Endothelial cell of umbilical vein (primary cell): ENCODE results near the gene FADS2. TPM values are rescaled to one million over a fixed set of nuclear protein-coding genes. Genes with fewer than 3 reads are reported as not detected.

Experiments
- BruUV-seq: library from RNA; stranded (reverse); fragments of 400-500 nt; replicated peaks from 2 replicates; lab custom pipeline; 2021; lab: Mats Ljungman, UMichigan
- CTCF ChIA-PET: fragments of 300-600, 350-600 bp; sonication (Branson Sonifier 250); formaldehyde crosslinking; loops from one replicate; lab custom pipeline; 2021; ENCODE audit warnings: antibody characterized with exemption, inconsistent platforms; lab: Charles Lee
- POLR2A ChIA-PET: fragments of 300-600, 350-600 bp; sonication (Branson Sonifier 250); formaldehyde crosslinking; loops from one replicate; lab custom pipeline; 2021; ENCODE audit warnings: antibody characterized with exemption, inconsistent platforms; lab: Charles Lee
- DNase-seq: peaks from one replicate; pipeline ENCODE4 v3.0.0-alpha.2; 2011; ENCODE audit warnings: low read depth, low spot score
- FAIRE-seq: peaks from 2 replicates; lab custom pipeline; 2011; peaks lifted over from hg19 to GRCh38; lab: Jason Lieb, UNC
- H2AFZ ChIP-seq: 2 replicates; pipeline ENCODE4 v1.6.0; 2012; ENCODE audit warnings: low read depth, low read length, control low read depth, inconsistent platforms
- H3K27ac ChIP-seq: 2 replicates; pipeline ENCODE4 v1.5.1; 2011; ENCODE audit warnings: low read depth, mild to moderate bottlenecking, control low read depth, low read length, moderate library complexity; ENCODE audit not compliant: insufficient read depth
- H3K27me3 ChIP-seq, 2 experiments: 2 replicates each; pipeline versions ENCODE4 v1.6.0 to v1.6.1; 2011; ENCODE audit warnings: low read length in 2 of 2, mixed read lengths in 1 of 2; ENCODE audit not compliant: control insufficient read depth in 2 of 2, insufficient read depth in 2 of 2
- H3K36me3 ChIP-seq, 2 experiments: 2 replicates in 1 of 2; 3 replicates in 1 of 2; pipeline ENCODE4 v1.5.1; 2011; ENCODE audit warnings: low read length in 2 of 2, mild to moderate bottlenecking in 1 of 2, moderate library complexity in 1 of 2; ENCODE audit not compliant: control insufficient read depth in 2 of 2, insufficient read depth in 2 of 2; ENCODE audit errors: extremely low read depth in 1 of 2
- H3K4me1 ChIP-seq: 3 replicates; pipeline ENCODE4 v1.5.1; 2011; ENCODE audit warnings: mild to moderate bottlenecking, low read length; ENCODE audit not compliant: control insufficient read depth, insufficient read depth; ENCODE audit errors: extremely low read depth
- H3K4me2 ChIP-seq: 2 replicates; pipeline ENCODE4 v1.6.1; 2011; ENCODE audit warnings: low read length, control low read depth, mixed read lengths; ENCODE audit not compliant: insufficient read depth
- H3K4me3 ChIP-seq, 3 experiments: fragments of 200-600 bp in 1 of 3; sonication (generic), shearing (Covaris generic) in 1 of 3; replicated peaks in 1 of 3; 2 replicates each; pipeline ENCODE4 v1.5.1; 2011 to 2016; ENCODE audit warnings: control low read depth in 3 of 3, low read length in 3 of 3, mild to moderate bottlenecking in 2 of 3, inconsistent platforms in 1 of 3, low read depth in 1 of 3, moderate library complexity in 1 of 3; ENCODE audit not compliant: insufficient read depth in 1 of 3
- H3K79me2 ChIP-seq: 2 replicates; pipeline ENCODE4 v1.6.0; 2012; ENCODE audit warnings: low read length, inconsistent platforms; ENCODE audit not compliant: control insufficient read depth, insufficient read depth
- H3K9ac ChIP-seq: replicated peaks from 2 replicates; pipeline ENCODE3; 2011; ENCODE audit warnings: low read length, control low read depth; ENCODE audit not compliant: insufficient read depth; ENCODE audit errors: extremely low read depth
- H3K9me1 ChIP-seq: replicated peaks from 3 replicates; pipeline ENCODE4 v1.6.0; 2011; ENCODE audit warnings: mild to moderate bottlenecking, low read length; ENCODE audit not compliant: control insufficient read depth, insufficient read depth; ENCODE audit errors: extremely low read depth
- H3K9me3 ChIP-seq: replicated peaks from 2 replicates; pipeline ENCODE4 v1.5.1; 2012; ENCODE audit warnings: low read length, inconsistent platforms; ENCODE audit not compliant: control insufficient read depth, insufficient read depth
- H4K20me1 ChIP-seq: replicated peaks from 2 replicates; pipeline ENCODE3; 2011; ENCODE audit warnings: mild to moderate bottlenecking, low read length; ENCODE audit not compliant: control insufficient read depth, insufficient read depth; ENCODE audit errors: extremely low read depth
- EZH2 ChIP-seq: IDR thresholded peaks from 2 replicates; pipeline ENCODE4 v1.6.1; 2012; ENCODE audit warnings: borderline replicate concordance, low read depth, mild to moderate bottlenecking, moderate library complexity, low read length, inconsistent platforms; ENCODE audit not compliant: severe bottlenecking
- FOS ChIP-seq: IDR thresholded peaks from 2 replicates; pipeline ENCODE4 v1.6.1; 2011; ENCODE audit warnings: mild to moderate bottlenecking, low read length, moderate library complexity, borderline replicate concordance; ENCODE audit not compliant: insufficient read depth
- GATA2 ChIP-seq: IDR thresholded peaks from 2 replicates; pipeline ENCODE4 v1.7.0; 2011; ENCODE audit warnings: low read depth, mild to moderate bottlenecking, moderate library complexity, mixed read lengths, low read length; ENCODE audit not compliant: insufficient read length, insufficient read depth
- JUN ChIP-seq: IDR thresholded peaks from 2 replicates; pipeline ENCODE4 v1.6.1; 2011; ENCODE audit warnings: borderline replicate concordance, low read depth; ENCODE audit not compliant: insufficient read length, insufficient read depth
- MYC ChIP-seq: IDR thresholded peaks from one replicate; pipeline ENCODE4 v1.6.1; 2011; ENCODE audit warnings: mild to moderate bottlenecking, low read depth, low read length
- POLR2A ChIP-seq: IDR thresholded peaks from 2 replicates; pipeline ENCODE4 v1.6.1; 2012; ENCODE audit warnings: low read depth, mild to moderate bottlenecking, control low read depth, low read length
- POLR2AphosphoS5 ChIP-seq: IDR thresholded peaks from 2 replicates; pipeline ENCODE4 v1.6.1; 2012; ENCODE audit warnings: low read depth, mild to moderate bottlenecking, control low read depth, low read length, moderate library complexity; ENCODE audit not compliant: insufficient read depth
- dilution Hi-C: fragments of 300-500 bp; cut with MboI; formaldehyde crosslinking; loops from one replicate; pipeline ENCODE4 v1.15.0; 2019; ENCODE audit warnings: low sequenced_read_pairs; ENCODE audit not compliant: extremely low pct_ligation_motif_present
- intact Hi-C: fragments of 100-400 bp; cut with micrococcal nuclease; formaldehyde crosslinking; loops from one replicate; pipeline ENCODE4 v1.10.0; 2022
- polyA plus RNA-seq, 4 experiments: library from polyadenylated mRNA; depleted of rRNA in 3 of 4; stranded (reverse) in 3 of 4; unstranded in 1 of 4; fragments of >200 nt; gene quantifications; 2 replicates each; pipeline versions ENCODE4 v1.2.1 to v1.2.3, GENCODE V29; 2011 to 2012; ENCODE audit warnings: missing spikeins in 1 of 4
- total RNA-seq: library from RNA; stranded (reverse); gene quantifications from 2 replicates; pipeline ENCODE4 v1.2.3, GENCODE V29; 2021
- TF ChIP-seq, protein P1 (sequence below), 2 donors: IDR thresholded peaks; 1 replicate in 1 of 2; 2 replicates in 1 of 2; pipeline ENCODE4 v1.5.1; 2011; ENCODE audit warnings: low read length in 2 of 2, mild to moderate bottlenecking in 2 of 2, moderate library complexity in 2 of 2, control low read depth in 1 of 2, inconsistent platforms in 1 of 2, low read depth in 1 of 2; ENCODE audit not compliant: insufficient read depth in 1 of 2; ENCODE audit errors: extremely low read depth in 1 of 2
- TF ChIP-seq, protein P2 (sequence below): IDR thresholded peaks from 2 replicates; pipeline ENCODE4 v1.6.1; 2011; ENCODE audit not compliant: insufficient read depth, insufficient read length

Gene FADS2
- total and polyA plus RNA-seq, 2 donors (not counting 3 experiments of a cell fraction or from before 2014, with no cell fraction given) = 668 to 898 TPM

DNA sequence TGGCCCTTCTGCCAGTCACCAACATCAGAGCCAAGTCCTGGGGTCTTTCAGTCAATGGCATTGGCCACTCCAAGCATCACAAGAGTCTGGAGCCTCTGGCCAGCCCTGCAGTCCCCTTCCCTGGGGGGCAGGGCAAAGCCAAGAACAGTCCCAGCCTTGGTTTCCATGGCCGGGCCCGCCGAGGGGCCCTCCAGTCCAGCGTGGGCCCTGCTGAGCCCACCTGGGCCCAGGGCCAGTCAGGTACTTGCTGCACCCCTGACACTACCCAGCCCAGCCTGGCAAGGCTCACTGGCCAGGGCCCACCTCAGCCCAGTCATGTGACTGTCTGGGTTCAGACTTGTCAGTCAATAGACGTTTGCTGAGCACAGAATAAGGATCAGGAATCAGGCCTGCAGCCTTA is 46.5 kb upstream of the FADS2 start:
- Histone ChIP-seq H3K27me3 (no peaks in the 10 kb centered on the region), H3K4me3 (no peak overlapping the region), H3K9me1 (no peaks in the 10 kb centered on the region), H4K20me1 (no peaks in the 10 kb centered on the region), H2AFZ (no peak overlapping the region), H3K4me2 (no peak overlapping the region), H3K79me2 (no peaks in the 10 kb centered on the region), H3K27ac (no peak overlapping the region), H3K36me3 (peaks cover 0 to 18% of the 10 kb centered on the region in 2 experiments), H3K9ac (no peak overlapping the region), H3K4me1 (no peaks in the 10 kb centered on the region), H3K9me3 (no peaks in the 10 kb centered on the region)
- FAIRE-seq (no peak), DNase-seq (no peak)
- dilution Hi-C loops = no loop called here
- no TSS peak for BruUV-seq
- intact Hi-C loops = no loop called here
- TF ChIP-seq JUN (no peak), MYC (no peak), GATA2 (no peak), FOS (no peak), POLR2AphosphoS5 (no peak), POLR2A (no peak), EZH2 (no peak)
- TF ChIP-seq, protein P1, sequence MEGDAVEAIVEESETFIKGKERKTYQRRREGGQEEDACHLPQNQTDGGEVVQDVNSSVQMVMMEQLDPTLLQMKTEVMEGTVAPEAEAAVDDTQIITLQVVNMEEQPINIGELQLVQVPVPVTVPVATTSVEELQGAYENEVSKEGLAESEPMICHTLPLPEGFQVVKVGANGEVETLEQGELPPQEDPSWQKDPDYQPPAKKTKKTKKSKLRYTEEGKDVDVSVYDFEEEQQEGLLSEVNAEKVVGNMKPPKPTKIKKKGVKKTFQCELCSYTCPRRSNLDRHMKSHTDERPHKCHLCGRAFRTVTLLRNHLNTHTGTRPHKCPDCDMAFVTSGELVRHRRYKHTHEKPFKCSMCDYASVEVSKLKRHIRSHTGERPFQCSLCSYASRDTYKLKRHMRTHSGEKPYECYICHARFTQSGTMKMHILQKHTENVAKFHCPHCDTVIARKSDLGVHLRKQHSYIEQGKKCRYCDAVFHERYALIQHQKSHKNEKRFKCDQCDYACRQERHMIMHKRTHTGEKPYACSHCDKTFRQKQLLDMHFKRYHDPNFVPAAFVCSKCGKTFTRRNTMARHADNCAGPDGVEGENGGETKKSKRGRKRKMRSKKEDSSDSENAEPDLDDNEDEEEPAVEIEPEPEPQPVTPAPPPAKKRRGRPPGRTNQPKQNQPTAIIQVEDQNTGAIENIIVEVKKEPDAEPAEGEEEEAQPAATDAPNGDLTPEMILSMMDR (IDR thresholded peaks at IDR 0.05; ENCODE audit: extremely low read depth in 1 of 2, insufficient read depth in 1 of 2, low read depth in 1 of 2, low read length in 2 of 2) = no peak
- TF ChIP-seq, protein P2, sequence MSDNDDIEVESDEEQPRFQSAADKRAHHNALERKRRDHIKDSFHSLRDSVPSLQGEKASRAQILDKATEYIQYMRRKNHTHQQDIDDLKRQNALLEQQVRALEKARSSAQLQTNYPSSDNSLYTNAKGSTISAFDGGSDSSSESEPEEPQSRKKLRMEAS = no peak
- CTCF ChIA-PET = interaction anchor here (1.7 to 2.3 kb wide), 2 partner anchors 16 to 34 kb away, joined by 7 to 13 read pairs; no protein-coding TSS in a partner anchor
- POLR2A ChIA-PET = no interaction called here
